ENCODE data around the gene MTHFD2L.

The MTHFD2L gene

DNA sequence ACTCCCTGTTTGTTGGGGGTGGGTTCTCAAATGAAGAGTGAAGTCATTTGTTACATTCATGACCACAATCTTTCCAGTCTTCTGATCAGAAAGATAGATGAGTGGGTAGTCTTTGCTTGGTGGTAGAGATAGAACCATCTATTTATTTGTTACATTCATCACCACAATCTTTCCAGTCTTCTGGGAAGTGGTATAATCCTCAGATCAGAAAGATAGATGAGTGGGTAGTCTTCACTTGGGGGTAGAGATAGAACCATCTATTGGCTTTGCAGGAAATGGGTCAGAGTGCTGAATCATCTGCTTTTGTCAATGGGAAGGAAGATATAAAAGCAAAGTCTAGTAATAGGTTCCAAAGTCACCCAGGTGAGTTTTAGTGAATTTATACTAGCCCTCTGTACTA, 86.1 kb downstream of the MTHFD2L start:
- no peak overlapping the region for H3K4me3 ChIP-seq (ENCODE audit: low read depth, low read length)
- TF ChIP-seq, protein P1, sequence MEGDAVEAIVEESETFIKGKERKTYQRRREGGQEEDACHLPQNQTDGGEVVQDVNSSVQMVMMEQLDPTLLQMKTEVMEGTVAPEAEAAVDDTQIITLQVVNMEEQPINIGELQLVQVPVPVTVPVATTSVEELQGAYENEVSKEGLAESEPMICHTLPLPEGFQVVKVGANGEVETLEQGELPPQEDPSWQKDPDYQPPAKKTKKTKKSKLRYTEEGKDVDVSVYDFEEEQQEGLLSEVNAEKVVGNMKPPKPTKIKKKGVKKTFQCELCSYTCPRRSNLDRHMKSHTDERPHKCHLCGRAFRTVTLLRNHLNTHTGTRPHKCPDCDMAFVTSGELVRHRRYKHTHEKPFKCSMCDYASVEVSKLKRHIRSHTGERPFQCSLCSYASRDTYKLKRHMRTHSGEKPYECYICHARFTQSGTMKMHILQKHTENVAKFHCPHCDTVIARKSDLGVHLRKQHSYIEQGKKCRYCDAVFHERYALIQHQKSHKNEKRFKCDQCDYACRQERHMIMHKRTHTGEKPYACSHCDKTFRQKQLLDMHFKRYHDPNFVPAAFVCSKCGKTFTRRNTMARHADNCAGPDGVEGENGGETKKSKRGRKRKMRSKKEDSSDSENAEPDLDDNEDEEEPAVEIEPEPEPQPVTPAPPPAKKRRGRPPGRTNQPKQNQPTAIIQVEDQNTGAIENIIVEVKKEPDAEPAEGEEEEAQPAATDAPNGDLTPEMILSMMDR (IDR thresholded peaks at IDR 0.05; ENCODE audit: low read depth, low read length, missing control alignments): no peak
- no peak for DNase-seq (ENCODE audit: low read depth)

DNA sequence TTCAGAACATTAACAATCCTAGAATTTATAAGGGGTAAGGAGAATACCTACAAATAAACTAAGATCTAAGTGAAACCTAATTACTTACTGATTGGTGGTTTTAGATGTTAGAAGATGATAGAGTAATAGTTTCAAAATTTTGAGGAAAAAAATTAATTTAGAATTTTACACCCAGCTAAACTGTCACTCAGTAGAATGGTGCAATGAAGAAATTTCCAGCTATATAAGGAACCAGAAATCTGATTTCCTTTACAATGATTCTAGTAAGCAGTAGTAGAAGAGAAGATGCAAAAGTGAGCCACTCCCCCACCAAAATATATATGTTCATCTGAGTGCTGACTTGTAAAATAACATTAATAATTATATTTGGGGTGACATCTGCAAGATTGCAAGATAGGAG, 95.0 kb downstream of the MTHFD2L start:
- DNase-seq (ENCODE audit: low read depth): no peak
- TF ChIP-seq, protein P1 (IDR thresholded peaks at IDR 0.05; ENCODE audit: low read depth, low read length, missing control alignments): no peak
- H3K4me3 ChIP-seq (ENCODE audit: low read depth, low read length): no peak overlapping the region

DNA sequence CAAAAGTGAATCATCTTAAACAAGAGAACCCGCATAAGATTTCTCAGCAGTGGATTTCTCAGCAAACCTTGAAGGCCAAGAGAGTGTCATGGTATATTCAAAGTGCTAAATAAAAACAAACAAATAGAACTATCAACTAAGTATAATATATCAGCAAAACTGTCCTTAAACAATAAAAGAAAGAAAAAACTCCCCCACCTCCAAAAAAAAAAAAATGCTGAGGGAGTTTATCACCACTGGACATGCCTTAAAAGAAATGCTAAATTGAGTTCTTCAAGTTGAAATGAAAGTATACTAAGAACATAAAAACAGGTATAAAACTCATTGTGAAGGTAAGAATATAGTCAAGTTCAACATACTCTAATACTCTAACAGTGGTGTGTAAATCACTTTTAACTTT, 96.5 kb downstream of the MTHFD2L start:
- H3K4me3 ChIP-seq (ENCODE audit: low read depth, low read length): no peak overlapping the region
- no peak for DNase-seq (ENCODE audit: low read depth)
- TF ChIP-seq, protein P1 (IDR thresholded peaks at IDR 0.05; ENCODE audit: low read depth, low read length, missing control alignments): no peak

DNA sequence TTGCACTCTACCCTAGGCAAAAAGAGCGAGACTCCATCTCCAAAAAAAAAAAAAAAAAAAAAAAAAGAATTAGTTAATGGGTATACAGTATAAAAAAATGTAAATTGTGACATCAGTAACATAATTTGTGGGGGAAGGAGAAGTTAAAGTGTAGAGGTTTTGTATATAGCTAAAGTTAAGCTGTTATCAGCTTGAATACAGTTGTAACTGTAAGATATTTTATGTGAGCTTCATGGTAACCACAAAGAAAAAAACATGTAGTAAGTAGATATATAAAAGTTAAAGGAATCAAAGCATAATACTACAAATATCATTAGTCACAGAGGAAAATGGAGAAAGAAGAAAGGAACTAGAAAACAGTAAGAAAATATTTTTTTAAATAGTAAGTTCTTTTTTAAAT, 97.2 kb downstream of the MTHFD2L start:
- no peak for DNase-seq (ENCODE audit: low read depth)
- no peak overlapping the region for H3K4me3 ChIP-seq (ENCODE audit: low read depth, low read length)
- TF ChIP-seq, protein P1 (IDR thresholded peaks at IDR 0.05; ENCODE audit: low read depth, low read length, missing control alignments): no peak

DNA sequence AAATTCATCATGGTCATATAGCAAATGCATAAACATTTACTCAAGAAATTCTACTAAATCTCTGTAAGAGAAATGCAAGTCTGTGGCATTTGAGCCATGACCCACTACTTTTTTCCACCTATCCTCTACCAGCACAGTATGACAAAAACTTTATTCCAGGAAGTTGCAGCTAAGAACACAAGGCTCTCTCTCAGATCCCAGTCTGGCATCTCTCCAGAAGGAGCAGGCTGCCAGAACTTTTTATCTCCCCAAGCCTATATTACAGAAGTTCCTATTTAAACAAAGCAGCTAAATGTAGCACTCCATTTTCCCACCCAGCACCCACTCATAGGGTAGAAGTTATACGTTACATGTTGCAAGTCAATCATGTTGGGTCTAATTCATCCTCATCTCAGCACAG, 101.0 kb downstream of the MTHFD2L start:
- TF ChIP-seq, protein P1 (IDR thresholded peaks at IDR 0.05; ENCODE audit: low read depth, low read length, missing control alignments): no peak
- H3K4me3 ChIP-seq (ENCODE audit: low read depth, low read length): no peak overlapping the region
- no peak for DNase-seq (ENCODE audit: low read depth)

DNA sequence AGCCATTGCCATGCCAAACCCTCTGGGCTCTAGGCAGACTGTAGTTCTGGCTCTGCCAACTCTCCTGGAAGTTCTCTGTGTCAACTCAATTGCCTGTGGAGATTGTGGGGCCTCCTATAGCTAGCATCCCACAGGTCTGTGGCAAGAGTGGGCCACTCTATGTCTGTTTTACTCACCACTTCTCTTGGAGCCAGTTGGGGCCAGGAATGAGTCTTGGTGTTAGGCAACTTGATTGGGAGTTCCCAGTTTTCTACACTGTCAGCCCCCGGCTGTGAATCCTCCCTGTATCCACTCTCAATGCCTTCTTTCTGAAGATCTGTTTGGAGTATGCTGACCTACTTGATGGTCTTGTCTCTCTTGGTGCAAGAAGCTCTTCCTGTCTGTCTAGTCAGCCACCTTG, 102.1 kb downstream of the MTHFD2L start:
- no peak for DNase-seq (ENCODE audit: low read depth)
- TF ChIP-seq, protein P1 (IDR thresholded peaks at IDR 0.05; ENCODE audit: low read depth, low read length, missing control alignments): no peak
- H3K4me3 ChIP-seq (ENCODE audit: low read depth, low read length): no peak overlapping the region

DNA sequence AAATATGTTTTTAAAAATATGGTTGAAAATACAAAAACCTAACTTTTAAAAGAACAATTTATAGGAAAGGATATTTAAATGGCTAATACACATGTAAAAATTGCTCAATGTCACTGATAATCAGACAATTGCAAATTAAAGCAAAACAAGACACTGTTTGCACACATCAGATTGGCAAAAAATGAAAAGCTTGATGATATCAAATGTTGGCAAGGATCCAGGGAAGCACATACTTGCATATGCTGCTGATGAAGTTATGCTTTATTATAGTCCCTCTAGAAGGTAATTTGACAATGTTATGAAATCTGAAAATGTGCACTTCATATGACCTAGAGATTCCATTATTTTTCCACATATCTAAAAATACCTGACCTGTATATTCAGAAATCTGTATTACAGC, 104.6 kb downstream of the MTHFD2L start:
- no peak overlapping the region for H3K4me3 ChIP-seq (ENCODE audit: low read depth, low read length)
- TF ChIP-seq, protein P1 (IDR thresholded peaks at IDR 0.05; ENCODE audit: low read depth, low read length, missing control alignments): no peak
- DNase-seq (ENCODE audit: low read depth): no peak

Measured in GM12864 (cell line).